Osteocyte (in vitro differentiated cells): Measurements from ENCODE around the gene CRACR2A. TPM values are rescaled to one million over a fixed set of nuclear protein-coding genes. Genes with fewer than 3 reads are reported as not detected.

Experiments
- DNase-seq: peaks from one replicate; pipeline ENCODE4 v3.0.0; 2021; ENCODE audit warnings: mixed read lengths; ENCODE audit not compliant: unreplicated experiment; ENCODE audit errors: extremely low spot score
- H3K27ac Mint-ChIP-seq: one replicate; pipeline ENCODE4 v1.8.0; 2021; ENCODE audit warnings: mild to moderate bottlenecking, mixed read lengths; ENCODE audit not compliant: unreplicated experiment
- H3K27me3 Mint-ChIP-seq: one replicate; pipeline ENCODE4 v1.8.0; 2021; ENCODE audit warnings: mixed read lengths; ENCODE audit not compliant: unreplicated experiment
- H3K36me3 Mint-ChIP-seq: one replicate; pipeline ENCODE4 v1.8.0; 2021; ENCODE audit warnings: mixed read lengths; ENCODE audit not compliant: unreplicated experiment
- H3K4me1 Mint-ChIP-seq: one replicate; pipeline ENCODE4 v1.8.0; 2021; ENCODE audit warnings: mixed read lengths; ENCODE audit not compliant: unreplicated experiment
- H3K4me3 Mint-ChIP-seq: one replicate; pipeline ENCODE4 v1.8.0; 2021; ENCODE audit warnings: mild to moderate bottlenecking, moderate library complexity, mixed read lengths; ENCODE audit not compliant: unreplicated experiment
- H3K9me3 Mint-ChIP-seq: one replicate; pipeline ENCODE4 v1.8.0; 2021; ENCODE audit warnings: mixed read lengths; ENCODE audit not compliant: unreplicated experiment
- CTCF ChIP-seq: fragments of 200-600 bp; sonication (generic); IDR thresholded peaks from 2 replicates; pipeline ENCODE4 v1.5.0; 2021; ENCODE audit warnings: antibody characterized with exemption, mild to moderate bottlenecking, moderate library complexity
- total RNA-seq: library from RNA; stranded (reverse); gene quantifications from 2 replicates; pipeline ENCODE4 v1.2.1, GENCODE V29; 2021

Gene CRACR2A
- total RNA-seq, 1 donor from 2014 or later, result 0.13 TPM

GRCh38 chr12:3620856-3621255 is 132.1 kb downstream of the CRACR2A start:
- no peaks in the 10 kb centered on the region for H3K36me3 Mint-ChIP-seq
- H3K4me1 Mint-ChIP-seq, result no peaks in the 10 kb centered on the region
- H3K9me3 Mint-ChIP-seq, result no peaks in the 10 kb centered on the region
- no peak for TF ChIP-seq CTCF
- H3K27me3 Mint-ChIP-seq, result peaks cover 4% of the 10 kb centered on the region
- no peak overlapping the region for H3K4me3 Mint-ChIP-seq
- no peak for DNase-seq
- no peak overlapping the region for H3K27ac Mint-ChIP-seq

GRCh38 chr12:3617565-3617964 is 135.3 kb downstream of the CRACR2A start:
- Mint-ChIP-seq H3K36me3 (no peaks in the 10 kb centered on the region), H3K4me3 (no peak overlapping the region), H3K27ac (no peak overlapping the region), H3K9me3 (no peaks in the 10 kb centered on the region), H3K27me3 (peaks cover 5% of the 10 kb centered on the region), H3K4me1 (no peaks in the 10 kb centered on the region)
- no peak for TF ChIP-seq CTCF
- no peak for DNase-seq

GRCh38 chr12:3615862-3616261 is 137.0 kb downstream of the CRACR2A start:
- H3K9me3 Mint-ChIP-seq, result no peaks in the 10 kb centered on the region

GRCh38 chr12:3614806-3615466 is 138.0 kb downstream of the CRACR2A start:
- Mint-ChIP-seq H3K27me3 (peaks cover 3% of the 10 kb centered on the region), H3K36me3 (no peaks in the 10 kb centered on the region), H3K9me3 (no peaks in the 10 kb centered on the region), H3K27ac (no peak overlapping the region), H3K4me3 (no peak overlapping the region), H3K4me1 (no peaks in the 10 kb centered on the region)
- TF ChIP-seq CTCF, result no peak
- no peak for DNase-seq

More at GRCh38 chr12:3615862-3616261, 137.0 kb downstream of the CRACR2A start:
- Mint-ChIP-seq H3K4me1 (no peaks in the 10 kb centered on the region), H3K27me3 (peaks cover 5% of the 10 kb centered on the region), H3K36me3 (no peaks in the 10 kb centered on the region), H3K27ac (no peak overlapping the region), H3K4me3 (no peak overlapping the region)
- DNase-seq, result no peak
- no peak for TF ChIP-seq CTCF

GRCh38 chr12:3613641-3614395 is 139.1 kb downstream of the CRACR2A start:
- no peaks in the 10 kb centered on the region for H3K36me3 Mint-ChIP-seq

More at GRCh38 chr12:3613641-3614395, 139.1 kb downstream of the CRACR2A start:
- DNase-seq, result no peak
- Mint-ChIP-seq H3K4me1 (no peaks in the 10 kb centered on the region), H3K27me3 (peaks cover 6% of the 10 kb centered on the region), H3K27ac (no peak overlapping the region), H3K4me3 (no peak overlapping the region), H3K9me3 (peaks cover 7% of the 10 kb centered on the region)
- TF ChIP-seq CTCF, result no peak
